ENCODE data around the gene GPR142. TPM values are rescaled to one million over a fixed set of nuclear protein-coding genes. Genes with fewer than 3 reads are reported as not detected.
A peak's percentile ranks its signal among the peaks of the same experiment; 100 is the strongest.

Gene GPR142
- total and polyA plus RNA-seq, 2 donors (not counting 3 experiments of a cell fraction or from before 2014, with no cell fraction given), result not detected

- Histone ChIP-seq H3K9me1 (replicated peaks; ENCODE audit: control insufficient read depth, extremely low read depth, insufficient read depth, low read length) (no peaks in the 10 kb centered on the region), H3K4me2 (ENCODE audit: insufficient read depth, low read length) (no peak within 1 kb of the TSS), H3K9ac (replicated peaks; ENCODE audit: extremely low read depth, insufficient read depth, low read length) (no peak within 1 kb of the TSS), H3K4me3 (replicated peaks in 1 of 3; ENCODE audit: insufficient read depth in 1 of 3, low read depth in 1 of 3, low read length in 3 of 3) (no peak within 1 kb of the TSS), H3K27me3 (ENCODE audit: control insufficient read depth in 2 of 2, insufficient read depth in 2 of 2, low read length in 2 of 2) (peaks cover 0 to 4% of the 10 kb centered on the region in 2 experiments), H3K36me3 (ENCODE audit: control insufficient read depth in 2 of 2, extremely low read depth in 1 of 2, insufficient read depth in 2 of 2, low read length in 2 of 2) (no peaks in the 10 kb centered on the region), H3K79me2 (ENCODE audit: control insufficient read depth, insufficient read depth, low read length) (no peaks in the 10 kb centered on the region), H3K27ac (ENCODE audit: insufficient read depth, low read depth, low read length) (no peak within 1 kb of the TSS), H4K20me1 (replicated peaks; ENCODE audit: control insufficient read depth, extremely low read depth, insufficient read depth, low read length) (no peaks in the 10 kb centered on the region), H3K9me3 (replicated peaks; ENCODE audit: control insufficient read depth, insufficient read depth, low read length) (no peaks in the 10 kb centered on the region), H3K4me1 (ENCODE audit: control insufficient read depth, extremely low read depth, insufficient read depth, low read length) (peaks cover 2% of the 10 kb centered on the region), H2AFZ (ENCODE audit: low read depth, low read length) (no peak within 1 kb of the TSS)
- ChIA-PET POLR2A (interaction anchor here (0.6 kb wide), 1 partner anchor 265 kb away, joined by 3 read pairs; no protein-coding TSS in a partner anchor), CTCF (no interaction called here)
- FAIRE-seq (no peak), DNase-seq (ENCODE audit: low read depth, low spot score) (no peak)
- BruUV-seq (replicated peaks), result no TSS peak
- intact Hi-C loops (cut with micrococcal nuclease), result no loop called here
- dilution Hi-C loops (cut with MboI; ENCODE audit: extremely low pct_ligation_motif_present, low sequenced_read_pairs), result no loop called here
- TF ChIP-seq MYC (IDR thresholded peaks at IDR 0.05; ENCODE audit: low read depth, low read length), result no peak
- no peak for TF ChIP-seq JUN (IDR thresholded peaks at IDR 0.05; ENCODE audit: borderline replicate concordance, insufficient read depth, insufficient read length, low read depth)
- peak; percentile 49 for TF ChIP-seq EZH2 (IDR thresholded peaks at IDR 0.05; ENCODE audit: borderline replicate concordance, low read depth, low read length, severe bottlenecking)
- TF ChIP-seq POLR2A (IDR thresholded peaks at IDR 0.05; ENCODE audit: low read depth, low read length), result no peak
Measured at GRCh38 chr17:74325743-74326379, 41.4 kb upstream of the GPR142 start, which contains the start of gene KIF19. Gene KIF19 (plus strand): TSS chr17:74326226. CDS start chr17:74326350, 124 bp downstream.

- FAIRE-seq (no peak), DNase-seq (ENCODE audit: low read depth, low spot score) (no peak)
- Histone ChIP-seq H3K4me3 (replicated peaks in 1 of 3; ENCODE audit: insufficient read depth in 1 of 3, low read depth in 1 of 3, low read length in 3 of 3) (no peak overlapping the region), H3K9ac (replicated peaks; ENCODE audit: extremely low read depth, insufficient read depth, low read length) (no peak overlapping the region), H3K4me2 (ENCODE audit: insufficient read depth, low read length) (no peak overlapping the region), H3K79me2 (ENCODE audit: control insufficient read depth, insufficient read depth, low read length) (no peaks in the 10 kb centered on the region), H3K9me3 (replicated peaks; ENCODE audit: control insufficient read depth, insufficient read depth, low read length) (no peaks in the 10 kb centered on the region), H3K4me1 (ENCODE audit: control insufficient read depth, extremely low read depth, insufficient read depth, low read length) (peaks cover 2% of the 10 kb centered on the region), H4K20me1 (replicated peaks; ENCODE audit: control insufficient read depth, extremely low read depth, insufficient read depth, low read length) (no peaks in the 10 kb centered on the region), H3K36me3 (ENCODE audit: control insufficient read depth in 2 of 2, extremely low read depth in 1 of 2, insufficient read depth in 2 of 2, low read length in 2 of 2) (no peaks in the 10 kb centered on the region), H3K9me1 (replicated peaks; ENCODE audit: control insufficient read depth, extremely low read depth, insufficient read depth, low read length) (no peaks in the 10 kb centered on the region), H3K27me3 (ENCODE audit: control insufficient read depth in 2 of 2, insufficient read depth in 2 of 2, low read length in 2 of 2) (peaks cover 0 to 4% of the 10 kb centered on the region in 2 experiments), H2AFZ (ENCODE audit: low read depth, low read length) (no peak overlapping the region), H3K27ac (ENCODE audit: insufficient read depth, low read depth, low read length) (no peak overlapping the region)
- intact Hi-C loops (cut with micrococcal nuclease) (no loop called here), dilution Hi-C loops (cut with MboI; ENCODE audit: extremely low pct_ligation_motif_present, low sequenced_read_pairs) (no loop called here)
- ChIA-PET POLR2A (interaction anchor here (0.6 kb wide), 1 partner anchor 265 kb away, joined by 3 read pairs; no protein-coding TSS in a partner anchor), CTCF (interaction anchor here (2.7 kb wide), 1 partner anchor 26 kb away, joined by 8 read pairs; no protein-coding TSS in a partner anchor)
- TF ChIP-seq MYC (IDR thresholded peaks at IDR 0.05; ENCODE audit: low read depth, low read length) (no peak), EZH2 (IDR thresholded peaks at IDR 0.05; ENCODE audit: borderline replicate concordance, low read depth, low read length, severe bottlenecking) (peak; percentile 5)
- BruUV-seq (replicated peaks), result no TSS peak
Measured at GRCh38 chr17:74326506-74326905, 40.8 kb upstream of the GPR142 start.
